ENCODE data around the gene SP1.

DNA sequence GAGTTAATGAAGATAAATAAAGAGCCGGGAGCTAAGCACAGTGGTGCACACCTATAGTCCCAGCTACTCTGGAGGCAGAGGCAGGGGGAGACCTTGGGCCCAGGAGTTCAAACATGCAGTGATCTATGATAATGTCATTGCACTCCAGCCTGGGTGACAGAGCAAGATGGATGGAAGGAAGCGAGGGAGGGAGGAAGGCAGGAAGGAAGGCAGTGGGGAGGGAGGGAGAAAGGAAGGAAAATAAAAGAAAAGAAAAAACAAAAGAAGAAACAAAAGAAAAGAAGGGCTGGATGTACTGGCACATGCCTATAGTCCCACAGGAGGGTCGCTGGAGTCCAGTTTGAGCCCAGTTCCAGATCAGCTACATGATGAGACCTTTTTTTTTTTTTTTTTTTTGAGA is 24.9 kb upstream of the SP1 start:
- TF ChIP-seq POLR2A (IDR thresholded peaks at IDR 0.05) = no peak
- no peak for TF ChIP-seq CTCF (IDR thresholded peaks at IDR 0.05)

Data from prostate gland (tissue), 2 donors.